ENCODE data around the gene SRGAP1.

SRGAP1 gene

GRCh38 chr12:64091186-64091585, 246.7 kb downstream of the SRGAP1 start:
- H3K9me3 Mint-ChIP-seq: no peaks in the 10 kb centered on the region
- peak overlapping the region in 2 of 3 experiments; percentile 38 to 42 for H3K27ac Mint-ChIP-seq
- TF ChIP-seq CTCF (IDR thresholded peaks at IDR 0.05; ENCODE audit: unreplicated experiment in 3 of 3): no peak
- peaks cover 19% of the 10 kb centered on the region for H3K36me3 Mint-ChIP-seq (ENCODE audit: low read depth)
- H3K4me3 Mint-ChIP-seq: no peak overlapping the region
- no peaks in the 10 kb centered on the region for H3K27me3 Mint-ChIP-seq (ENCODE audit: low read depth)
- peaks cover 48% of the 10 kb centered on the region for H3K4me1 Mint-ChIP-seq

GRCh38 chr12:64092507-64093196, 248.2 kb downstream of the SRGAP1 start:
- Mint-ChIP-seq H3K4me1 (peaks cover 44% of the 10 kb centered on the region), H3K27ac (no peak overlapping the region), H3K9me3 (no peaks in the 10 kb centered on the region), H3K27me3 (ENCODE audit: low read depth) (no peaks in the 10 kb centered on the region), H3K4me3 (no peak overlapping the region), H3K36me3 (ENCODE audit: low read depth) (peaks cover 13% of the 10 kb centered on the region)
- no peak for TF ChIP-seq CTCF (IDR thresholded peaks at IDR 0.05; ENCODE audit: unreplicated experiment in 3 of 3)

- no peak for TF ChIP-seq CTCF (IDR thresholded peaks at IDR 0.05; ENCODE audit: unreplicated experiment in 3 of 3)
- Mint-ChIP-seq H3K36me3 (ENCODE audit: low read depth) (peaks cover 21% of the 10 kb centered on the region), H3K9me3 (no peaks in the 10 kb centered on the region), H3K27ac (no peak overlapping the region), H3K27me3 (ENCODE audit: low read depth) (no peaks in the 10 kb centered on the region), H3K4me1 (peaks cover 44% of the 10 kb centered on the region), H3K4me3 (no peak overlapping the region)
These were observed 249.2 kb downstream of the SRGAP1 start for GRCh38 chr12:64093689-64094088.

- Mint-ChIP-seq H3K9me3 (no peaks in the 10 kb centered on the region), H3K27ac (peak overlapping the region in 2 of 3 experiments; percentile 35 to 69), H3K4me1 (peaks cover 40% of the 10 kb centered on the region), H3K27me3 (ENCODE audit: low read depth) (no peaks in the 10 kb centered on the region), H3K36me3 (ENCODE audit: low read depth) (peaks cover 46% of the 10 kb centered on the region), H3K4me3 (no peak overlapping the region)
- TF ChIP-seq CTCF (IDR thresholded peaks at IDR 0.05; ENCODE audit: unreplicated experiment in 3 of 3): no peak
These were observed 253.0 kb downstream of the SRGAP1 start for GRCh38 chr12:64097366-64098105.

GRCh38 chr12:64098709-64099354, 254.3 kb downstream of the SRGAP1 start:
- peaks cover 37% of the 10 kb centered on the region for H3K4me1 Mint-ChIP-seq

More at GRCh38 chr12:64098709-64099354, 254.3 kb downstream of the SRGAP1 start:
- TF ChIP-seq CTCF (IDR thresholded peaks at IDR 0.05; ENCODE audit: unreplicated experiment in 3 of 3): no peak
- peaks cover 47% of the 10 kb centered on the region for H3K36me3 Mint-ChIP-seq (ENCODE audit: low read depth)
- H3K4me3 Mint-ChIP-seq: peak overlapping the region in 2 of 3 experiments; percentile 3 to 54
- no peaks in the 10 kb centered on the region for H3K27me3 Mint-ChIP-seq (ENCODE audit: low read depth)
- H3K9me3 Mint-ChIP-seq: no peaks in the 10 kb centered on the region
- H3K27ac Mint-ChIP-seq: peak overlapping the region; percentile 57 to 77 (median 69)

Measured in nephron (organoid).